Panc1 (cell line): ENCODE measurements around the gene GMNC.

ENCODE experiments used
- SIN3A ChIP-seq: IDR thresholded peaks from 2 replicates; pipeline ENCODE4 v1.6.1; 2012; ENCODE audit warnings: low read depth, mild to moderate bottlenecking, low read length, moderate library complexity, borderline replicate concordance; ENCODE audit not compliant: insufficient read depth
- TF ChIP-seq, protein P1 (sequence below): fragments of 450-650 bp; IDR thresholded peaks from 2 replicates; pipeline ENCODE4 v1.5.1; 2017; ENCODE audit warnings: mild to moderate bottlenecking

DNA sequence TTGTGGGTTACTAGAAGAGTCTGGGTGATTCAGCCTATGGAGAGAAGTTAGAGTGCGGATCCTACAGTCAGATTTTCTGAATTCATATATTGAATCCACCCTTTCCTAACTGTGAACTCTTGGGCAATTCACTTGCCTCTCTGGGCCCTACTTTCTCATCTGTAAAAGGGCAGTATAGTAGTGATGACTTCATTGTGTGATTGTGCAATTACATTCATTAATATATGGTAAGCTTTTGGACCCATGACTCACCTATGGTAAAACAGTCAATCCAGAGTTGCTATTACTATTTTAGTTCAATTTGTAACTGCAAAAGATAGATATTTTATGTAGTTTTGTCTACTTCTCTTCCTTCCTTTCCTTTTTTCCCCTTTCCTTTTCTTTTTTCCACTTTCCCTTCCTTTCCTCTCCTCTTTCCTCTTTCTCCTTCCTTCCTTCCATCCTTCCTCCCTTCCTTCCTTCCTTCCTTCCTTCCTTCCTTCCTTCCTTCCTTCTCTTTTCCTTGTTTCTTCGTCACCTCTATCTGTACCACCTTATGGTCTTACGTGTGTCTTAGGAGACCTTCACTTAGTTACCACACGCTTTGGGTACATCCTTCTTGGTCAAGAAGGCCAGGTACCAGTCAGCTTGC lies 37.0 kb downstream of the GMNC start:
- TF ChIP-seq, protein P1, sequence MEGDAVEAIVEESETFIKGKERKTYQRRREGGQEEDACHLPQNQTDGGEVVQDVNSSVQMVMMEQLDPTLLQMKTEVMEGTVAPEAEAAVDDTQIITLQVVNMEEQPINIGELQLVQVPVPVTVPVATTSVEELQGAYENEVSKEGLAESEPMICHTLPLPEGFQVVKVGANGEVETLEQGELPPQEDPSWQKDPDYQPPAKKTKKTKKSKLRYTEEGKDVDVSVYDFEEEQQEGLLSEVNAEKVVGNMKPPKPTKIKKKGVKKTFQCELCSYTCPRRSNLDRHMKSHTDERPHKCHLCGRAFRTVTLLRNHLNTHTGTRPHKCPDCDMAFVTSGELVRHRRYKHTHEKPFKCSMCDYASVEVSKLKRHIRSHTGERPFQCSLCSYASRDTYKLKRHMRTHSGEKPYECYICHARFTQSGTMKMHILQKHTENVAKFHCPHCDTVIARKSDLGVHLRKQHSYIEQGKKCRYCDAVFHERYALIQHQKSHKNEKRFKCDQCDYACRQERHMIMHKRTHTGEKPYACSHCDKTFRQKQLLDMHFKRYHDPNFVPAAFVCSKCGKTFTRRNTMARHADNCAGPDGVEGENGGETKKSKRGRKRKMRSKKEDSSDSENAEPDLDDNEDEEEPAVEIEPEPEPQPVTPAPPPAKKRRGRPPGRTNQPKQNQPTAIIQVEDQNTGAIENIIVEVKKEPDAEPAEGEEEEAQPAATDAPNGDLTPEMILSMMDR: no peak
- no peak for TF ChIP-seq SIN3A
